ENCODE measurements around the gene RGS10.

Gene RGS10

GRCh38 chr10:119545310-119545709 is 2.8 kb upstream of the RGS10 start:
- H3K4me1 ChIP-seq (ENCODE audit: insufficient read depth, low read length, poor library complexity, severe bottlenecking), result peaks cover 24% of the 10 kb centered on the region
- H3K36me3 ChIP-seq (ENCODE audit: insufficient read depth, low read length), result no peaks in the 10 kb centered on the region
- H3K79me2 ChIP-seq (ENCODE audit: insufficient read depth, low read length), result peaks cover 10% of the 10 kb centered on the region
- H2AFZ ChIP-seq (ENCODE audit: low read length), result no peak overlapping the region
- H3K4me2 ChIP-seq (ENCODE audit: low read depth, low read length, poor library complexity, severe bottlenecking), result no peak overlapping the region
- H3F3A ChIP-seq (ENCODE audit: low read depth), result no peaks in the 10 kb centered on the region
- H3K9ac ChIP-seq (ENCODE audit: low read depth, low read length, poor library complexity, severe bottlenecking), result no peak overlapping the region
- H3K4me3 ChIP-seq (ENCODE audit: low read length, poor library complexity, severe bottlenecking), result no peak overlapping the region
- TF ChIP-seq EZH2phosphoT487 (IDR thresholded peaks at IDR 0.05; ENCODE audit: borderline replicate concordance), result no peak
- TF ChIP-seq CTCF (conservative IDR thresholded peaks at IDR 0.05; ENCODE audit: low read length), result no peak
- H3K9me3 ChIP-seq (ENCODE audit: insufficient read depth, low read depth, low read length), result no peaks in the 10 kb centered on the region
- peaks cover 7% of the 10 kb centered on the region for H4K20me1 ChIP-seq (ENCODE audit: insufficient read depth, low read length, poor library complexity, severe bottlenecking)
- H3K27me3 ChIP-seq (ENCODE audit: insufficient read depth, low read length, poor library complexity, severe bottlenecking), result no peaks in the 10 kb centered on the region
- no peaks in the 10 kb centered on the region for H3K9me2 ChIP-seq (replicated peaks; ENCODE audit: low read depth, low read length)

- peak overlapping the region; percentile 83 for H3K9ac ChIP-seq (ENCODE audit: low read depth, low read length, poor library complexity, severe bottlenecking)
- H3K4me2 ChIP-seq (ENCODE audit: low read depth, low read length, poor library complexity, severe bottlenecking), result peak overlapping the region; percentile 95
- H3K4me3 ChIP-seq (ENCODE audit: low read length, poor library complexity, severe bottlenecking), result peak overlapping the region; percentile 82
- no peaks in the 10 kb centered on the region for H3K9me2 ChIP-seq (replicated peaks; ENCODE audit: low read depth, low read length)
- peaks cover 10% of the 10 kb centered on the region for H3K79me2 ChIP-seq (ENCODE audit: insufficient read depth, low read length)
- TF ChIP-seq EZH2phosphoT487 (IDR thresholded peaks at IDR 0.05; ENCODE audit: borderline replicate concordance) (no peak), CTCF (conservative IDR thresholded peaks at IDR 0.05; ENCODE audit: low read length) (no peak)
- H3K4me1 ChIP-seq (ENCODE audit: insufficient read depth, low read length, poor library complexity, severe bottlenecking), result peaks cover 28% of the 10 kb centered on the region
- no peaks in the 10 kb centered on the region for H3K9me3 ChIP-seq (ENCODE audit: insufficient read depth, low read depth, low read length)
- no peaks in the 10 kb centered on the region for H3K36me3 ChIP-seq (ENCODE audit: insufficient read depth, low read length)
- H3F3A ChIP-seq (ENCODE audit: low read depth), result no peaks in the 10 kb centered on the region
- peaks cover 7% of the 10 kb centered on the region for H4K20me1 ChIP-seq (ENCODE audit: insufficient read depth, low read length, poor library complexity, severe bottlenecking)
- no peaks in the 10 kb centered on the region for H3K27me3 ChIP-seq (ENCODE audit: insufficient read depth, low read length, poor library complexity, severe bottlenecking)
- H2AFZ ChIP-seq (ENCODE audit: low read length), result no peak overlapping the region
Measured at GRCh38 chr10:119543814-119544642, 1.5 kb upstream of the RGS10 start.

- H3K4me3 ChIP-seq (ENCODE audit: low read length, poor library complexity, severe bottlenecking), result peak overlapping the region; percentile 82
- no peaks in the 10 kb centered on the region for H3K9me2 ChIP-seq (replicated peaks; ENCODE audit: low read depth, low read length)
- H3K9me3 ChIP-seq (ENCODE audit: insufficient read depth, low read depth, low read length), result no peaks in the 10 kb centered on the region
- no peaks in the 10 kb centered on the region for H3F3A ChIP-seq (ENCODE audit: low read depth)
- TF ChIP-seq CTCF (conservative IDR thresholded peaks at IDR 0.05; ENCODE audit: low read length), result peak; percentile 92
- no peak for TF ChIP-seq EZH2phosphoT487 (IDR thresholded peaks at IDR 0.05; ENCODE audit: borderline replicate concordance)
- H4K20me1 ChIP-seq (ENCODE audit: insufficient read depth, low read length, poor library complexity, severe bottlenecking), result peaks cover 7% of the 10 kb centered on the region
- no peaks in the 10 kb centered on the region for H3K27me3 ChIP-seq (ENCODE audit: insufficient read depth, low read length, poor library complexity, severe bottlenecking)
- H3K4me2 ChIP-seq (ENCODE audit: low read depth, low read length, poor library complexity, severe bottlenecking), result peak overlapping the region; percentile 95
- no peaks in the 10 kb centered on the region for H3K36me3 ChIP-seq (ENCODE audit: insufficient read depth, low read length)
- peaks cover 13% of the 10 kb centered on the region for H3K79me2 ChIP-seq (ENCODE audit: insufficient read depth, low read length)
- peak overlapping the region; percentile 83 for H3K9ac ChIP-seq (ENCODE audit: low read depth, low read length, poor library complexity, severe bottlenecking)
- peaks cover 33% of the 10 kb centered on the region for H3K4me1 ChIP-seq (ENCODE audit: insufficient read depth, low read length, poor library complexity, severe bottlenecking)
- H2AFZ ChIP-seq (ENCODE audit: low read length), result peak overlapping the region; percentile 90
Measured at GRCh38 chr10:119542988-119543813, 682 bp upstream of the RGS10 start.
